SH-SY5Y (cell line): ENCODE data around the gene RPS14.

ENCODE experiments used
- GATA2 ChIP-seq: IDR thresholded peaks from 2 replicates; pipeline ENCODE4 v1.6.1; 2011; ENCODE audit warnings: mild to moderate bottlenecking, low read depth, low read length
- GATA3 ChIP-seq: IDR thresholded peaks from 2 replicates; pipeline ENCODE4 v1.6.1; 2011; ENCODE audit warnings: low read depth, mild to moderate bottlenecking, low read length, moderate library complexity

- TF ChIP-seq GATA2 (no peak), GATA3 (no peak)
These were observed 20.4 kb upstream of the RPS14 start for GRCh38 chr5:150469718-150470469.
